Mesodermal cell (in vitro differentiated cells): ENCODE measurements around the gene ARHGEF6.

Source experiments
- H3K27ac ChIP-seq: 2 replicates; pipeline ENCODE4 v1.7.0; 2013; ENCODE audit warnings: mild to moderate bottlenecking, low read depth, low read length, moderate library complexity; ENCODE audit not compliant: severe bottlenecking
- H3K36me3 ChIP-seq: 2 replicates; pipeline ENCODE4 v1.7.1; 2013; ENCODE audit warnings: mild to moderate bottlenecking, low read length, moderate library complexity; ENCODE audit not compliant: control insufficient read depth, insufficient read depth
- H3K4me1 ChIP-seq: one replicate; pipeline ENCODE4 v1.7.1; 2013; ENCODE audit warnings: mild to moderate bottlenecking, low read length; ENCODE audit not compliant: insufficient read depth, control insufficient read depth, poor library complexity, severe bottlenecking
- H3K4me3 ChIP-seq: 2 replicates; pipeline ENCODE4 v1.7.0; 2013; ENCODE audit warnings: low read length, control low read depth, mild to moderate bottlenecking; ENCODE audit not compliant: insufficient read depth, poor library complexity, severe bottlenecking; ENCODE audit errors: extremely low read depth
- H3K9me3 ChIP-seq: 2 replicates; pipeline ENCODE4 v1.7.1; 2013; ENCODE audit warnings: mild to moderate bottlenecking, low read length, moderate library complexity; ENCODE audit not compliant: control insufficient read depth
- WGBS, 2 experiments: methylation state at CpG; one replicate each; pipeline ENCODE4 v1.1.5; 2013; ENCODE audit warnings: missing lambda C conversion rate in 2 of 2; ENCODE audit not compliant: insufficient coverage in 2 of 2; 5-methylcytosine and 5-hydroxymethylcytosine counted together

ARHGEF6 gene

GRCh38 chrX:136665258-136665900, 115.4 kb downstream of the ARHGEF6 start:
- no peak overlapping the region for H3K4me3 ChIP-seq
- H3K27ac ChIP-seq: no peak overlapping the region
- H3K9me3 ChIP-seq: no peaks in the 10 kb centered on the region
- no peaks in the 10 kb centered on the region for H3K4me1 ChIP-seq
- H3K36me3 ChIP-seq: no peaks in the 10 kb centered on the region
- 90% methylated on average over 2 of the region's 6 CpGs; no CpG with 5 or more reads in 1 of the 2 experiments for WGBS, 2 experiments

GRCh38 chrX:136662976-136663375, 117.8 kb downstream of the ARHGEF6 start:
- Histone ChIP-seq H3K27ac (no peak overlapping the region), H3K4me1 (no peaks in the 10 kb centered on the region), H3K9me3 (no peaks in the 10 kb centered on the region), H3K36me3 (no peaks in the 10 kb centered on the region), H3K4me3 (no peak overlapping the region)
- WGBS, 2 experiments: no CpG with 5 or more reads among the region's 1 CpG

- no peaks in the 10 kb centered on the region for H3K36me3 ChIP-seq
- H3K4me1 ChIP-seq: no peaks in the 10 kb centered on the region
- no CpG with 5 or more reads among the region's 2 CpGs for WGBS, 2 experiments
- no peak overlapping the region for H3K27ac ChIP-seq
- no peak overlapping the region for H3K4me3 ChIP-seq
- no peaks in the 10 kb centered on the region for H3K9me3 ChIP-seq
These were observed 118.6 kb downstream of the ARHGEF6 start for GRCh38 chrX:136662104-136662503.

- H3K9me3 ChIP-seq: no peaks in the 10 kb centered on the region
- no peak overlapping the region for H3K27ac ChIP-seq
- no peaks in the 10 kb centered on the region for H3K36me3 ChIP-seq
- no peaks in the 10 kb centered on the region for H3K4me1 ChIP-seq
- H3K4me3 ChIP-seq: no peak overlapping the region
- 100% methylated on average over 1 of the region's 1 CpG; no CpG with 5 or more reads in 1 of the 2 experiments for WGBS, 2 experiments
These were observed 119.8 kb downstream of the ARHGEF6 start for GRCh38 chrX:136660896-136661295.

- no peaks in the 10 kb centered on the region for H3K9me3 ChIP-seq
- 84 to 100% methylated on average over 3 to 5 of the region's 9 CpGs for WGBS, 2 experiments
These were observed 121.6 kb downstream of the ARHGEF6 start for GRCh38 chrX:136659174-136659573.

GRCh38 chrX:136658151-136658550, 122.6 kb downstream of the ARHGEF6 start:
- WGBS, 2 experiments: no CpG with 5 or more reads among the region's 5 CpGs
- no peaks in the 10 kb centered on the region for H3K4me1 ChIP-seq
- no peak overlapping the region for H3K27ac ChIP-seq
- H3K9me3 ChIP-seq: no peaks in the 10 kb centered on the region
- H3K4me3 ChIP-seq: no peak overlapping the region
- no peaks in the 10 kb centered on the region for H3K36me3 ChIP-seq

More at GRCh38 chrX:136659174-136659573, 121.6 kb downstream of the ARHGEF6 start:
- Histone ChIP-seq H3K4me1 (no peaks in the 10 kb centered on the region), H3K36me3 (no peaks in the 10 kb centered on the region), H3K27ac (no peak overlapping the region), H3K4me3 (no peak overlapping the region)

GRCh38 chrX:136656361-136656964, 124.3 kb downstream of the ARHGEF6 start:
- H3K9me3 ChIP-seq: no peaks in the 10 kb centered on the region
- H3K4me3 ChIP-seq: no peak overlapping the region
- H3K27ac ChIP-seq: no peak overlapping the region
- 100% methylated on average over 1 to 2 of the region's 5 CpGs for WGBS, 2 experiments
- no peaks in the 10 kb centered on the region for H3K4me1 ChIP-seq
- no peaks in the 10 kb centered on the region for H3K36me3 ChIP-seq

GRCh38 chrX:136652822-136653723, 127.7 kb downstream of the ARHGEF6 start:
- Histone ChIP-seq H3K4me3 (no peak overlapping the region), H3K27ac (no peak overlapping the region), H3K4me1 (no peaks in the 10 kb centered on the region), H3K9me3 (no peaks in the 10 kb centered on the region), H3K36me3 (no peaks in the 10 kb centered on the region)
- no CpG with 5 or more reads among the region's 6 CpGs for WGBS, 2 experiments

GRCh38 chrX:136650811-136651210, 129.9 kb downstream of the ARHGEF6 start:
- H3K36me3 ChIP-seq: no peaks in the 10 kb centered on the region
- whole genome bisulfite sequencing, 2 experiments: 100% methylated on average over 2 of the region's 3 CpGs
- no peak overlapping the region for H3K27ac ChIP-seq
- no peaks in the 10 kb centered on the region for H3K9me3 ChIP-seq
- H3K4me3 ChIP-seq: no peak overlapping the region
- H3K4me1 ChIP-seq: no peaks in the 10 kb centered on the region

GRCh38 chrX:136647677-136648360, 132.9 kb downstream of the ARHGEF6 start, which contains the start of gene CD40LG:
TSS of gene CD40LG (plus strand) at chrX:136648158. CDS start at chrX:136648249, 91 bp downstream.
- Histone ChIP-seq H3K9me3 (no peaks in the 10 kb centered on the region), H3K27ac (no peak within 1 kb of the TSS), H3K4me1 (no peaks in the 10 kb centered on the region), H3K4me3 (no peak within 1 kb of the TSS), H3K36me3 (no peaks in the 10 kb centered on the region)
- 92% methylated on average over 3 of the region's 10 CpGs; no CpG with 5 or more reads in 1 of the 2 experiments for WGBS, 2 experiments
